SJSA1 (cell line): ENCODE results near the gene SAXO2. TPM values are rescaled to one million over a fixed set of nuclear protein-coding genes. Genes with fewer than 3 reads are reported as not detected.
"Not testable (repeated sequence)": the region's sequence is repeated elsewhere in the genome, so short reads cannot be mapped to it uniquely, and the experiment has no call there.

ENCODE experiments used
- DNase-seq, 2 experiments: peaks; one replicate each; pipeline ENCODE4 v3.0.0-alpha.2; 2015 to 2020; ENCODE audit warnings: low spot score in 2 of 2, low read depth in 1 of 2
- H3K27ac ChIP-seq: fragments of 250-450 bp; sonication (Bioruptor Pico); 2 replicates; pipeline ENCODE4 v1.5.1; 2020; ENCODE audit warnings: mild to moderate bottlenecking, moderate library complexity
- H3K27me3 ChIP-seq: fragments of 250-450 bp; sonication (Bioruptor Pico); replicated peaks from 2 replicates; pipeline ENCODE4 v1.5.1; 2020; ENCODE audit warnings: mild to moderate bottlenecking, moderate library complexity
- H3K36me3 ChIP-seq: fragments of 250-450 bp; sonication (Bioruptor Pico); 2 replicates; pipeline ENCODE4 v1.5.1; 2020; ENCODE audit warnings: mild to moderate bottlenecking
- H3K4me1 ChIP-seq: fragments of 250-450 bp; sonication (Bioruptor Pico); replicated peaks from 2 replicates; pipeline ENCODE4 v1.6.1; 2021; ENCODE audit warnings: mild to moderate bottlenecking
- H3K4me3 ChIP-seq: fragments of 250-450 bp; sonication (Bioruptor Pico); 2 replicates; pipeline ENCODE4 v1.5.1; 2020; ENCODE audit warnings: mild to moderate bottlenecking
- H3K9me3 ChIP-seq: fragments of 250-450 bp; sonication (Bioruptor Pico); replicated peaks from 2 replicates; pipeline ENCODE4 v1.5.1; 2020; ENCODE audit warnings: mild to moderate bottlenecking
- total RNA-seq: library from RNA; depleted of rRNA; stranded (reverse); fragments of >200 nt; shearing (Covaris generic); gene quantifications from 2 replicates; pipeline ENCODE4 v1.2.3, GENCODE V29; 2014

Gene SAXO2
- total RNA-seq, 1 experiment from 2014 or later, result 0.66 TPM

- H3K36me3 ChIP-seq, result no peaks in the 10 kb centered on the region
- no peaks in the 10 kb centered on the region for H3K9me3 ChIP-seq
- DNase-seq, result peak in 1 of 2 experiments; percentile 24
- no peak overlapping the region for H3K27ac ChIP-seq
- H3K4me1 ChIP-seq, result no peaks in the 10 kb centered on the region
- no peak overlapping the region for H3K4me3 ChIP-seq
- H3K27me3 ChIP-seq, result no peaks in the 10 kb centered on the region
Measured at GRCh38 chr15:82312586-82313349, 50.1 kb downstream of the SAXO2 start.

- DNase-seq, result no peak
- H3K9me3 ChIP-seq, result no peaks in the 10 kb centered on the region
- H3K4me3 ChIP-seq, result no peak overlapping the region
- H3K4me1 ChIP-seq, result no peaks in the 10 kb centered on the region
- H3K36me3 ChIP-seq, result no peaks in the 10 kb centered on the region
- H3K27ac ChIP-seq, result no peak overlapping the region
- no peaks in the 10 kb centered on the region for H3K27me3 ChIP-seq
Measured at GRCh38 chr15:82313446-82313845, 50.8 kb downstream of the SAXO2 start.

DNA sequence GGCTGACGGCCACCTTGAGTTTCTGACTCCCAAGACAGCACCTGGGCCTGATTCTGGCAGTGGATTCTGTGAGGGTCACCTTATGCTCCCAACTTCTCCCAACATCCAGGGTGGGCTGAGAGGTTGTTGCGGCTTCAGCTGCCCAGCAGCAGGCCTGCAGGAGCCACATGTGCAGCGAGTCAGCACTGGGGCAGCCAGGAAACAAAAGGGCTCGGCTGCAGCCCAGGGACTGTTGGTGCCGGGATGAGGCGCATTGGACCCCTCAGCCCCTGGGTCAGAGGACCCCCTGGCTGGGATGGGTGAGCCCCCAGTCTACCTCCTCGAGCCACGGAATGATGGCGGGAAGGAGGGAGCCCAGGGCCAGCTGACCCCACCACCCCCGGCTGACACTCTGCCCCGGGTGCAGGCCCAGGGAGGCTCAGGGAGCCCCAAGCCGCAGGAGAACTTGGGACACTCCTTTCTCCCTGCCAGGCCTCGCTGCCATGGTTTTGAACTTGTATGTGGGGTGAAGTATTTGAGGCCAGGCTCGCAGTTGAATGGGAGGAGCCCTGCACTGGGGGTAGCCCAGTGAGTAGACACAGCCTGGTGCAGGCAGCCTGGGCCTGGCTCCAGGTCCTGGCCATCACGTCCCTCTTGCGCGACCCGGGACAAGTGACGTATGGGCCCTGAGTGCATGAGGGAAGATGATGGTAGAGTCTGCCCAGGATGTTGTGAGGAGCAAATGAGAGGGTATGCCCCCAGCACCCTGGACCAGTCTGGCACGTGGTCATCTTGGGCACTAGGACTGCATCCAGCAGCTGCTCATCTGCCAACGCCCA, 51.5 kb downstream of the SAXO2 start:
- H3K4me3 ChIP-seq, DNase-seq, H3K36me3 ChIP-seq, H3K9me3 ChIP-seq, H3K4me1 ChIP-seq, H3K27me3 ChIP-seq, H3K27ac ChIP-seq: not testable (repeated sequence)

DNA sequence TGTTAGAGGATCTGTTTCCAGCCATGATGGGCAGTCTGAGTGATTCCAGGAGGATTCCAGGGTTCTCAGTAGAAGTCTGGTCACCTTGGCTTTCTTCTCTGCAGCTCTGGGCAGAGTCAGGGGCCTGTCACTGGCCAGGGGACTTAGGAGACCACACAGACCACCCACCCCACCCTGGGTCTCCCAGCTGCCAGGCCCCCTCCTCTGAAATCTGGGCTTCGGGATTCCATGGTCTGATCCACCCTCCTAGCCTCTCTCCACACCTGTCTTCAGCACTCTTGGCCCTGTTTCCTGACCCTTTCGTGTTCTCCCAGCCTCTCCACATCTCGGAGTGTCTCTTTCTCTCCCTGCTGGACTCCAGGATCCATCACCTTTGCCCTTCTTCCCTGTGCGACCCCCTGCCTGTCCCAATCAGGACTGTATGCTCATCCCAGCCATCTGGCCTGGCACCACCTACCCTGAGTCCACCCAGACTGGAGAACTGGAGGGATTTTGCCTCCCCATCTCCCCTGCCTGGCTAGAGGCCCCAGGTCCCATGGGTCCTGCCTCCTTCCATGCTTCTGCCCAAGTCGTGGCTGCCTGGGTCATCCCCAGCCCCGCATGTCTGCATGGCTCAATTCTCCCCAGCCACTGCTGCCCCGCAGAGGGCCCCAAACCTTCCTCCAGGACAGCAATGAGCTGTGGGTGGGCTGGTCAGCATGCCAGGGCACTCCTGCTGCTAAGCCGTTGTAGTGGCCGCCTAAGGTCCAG, 52.3 kb downstream of the SAXO2 start:
- Histone ChIP-seq H3K4me1 (no peaks in the 10 kb centered on the region), H3K36me3 (no peaks in the 10 kb centered on the region), H3K4me3 (no peak overlapping the region), H3K27me3 (no peaks in the 10 kb centered on the region), H3K9me3 (no peaks in the 10 kb centered on the region), H3K27ac (no peak overlapping the region)
- no peak for DNase-seq

GRCh38 chr15:82315519-82316246, 53.1 kb downstream of the SAXO2 start:
- Histone ChIP-seq H3K9me3 (no peaks in the 10 kb centered on the region), H3K4me3 (no peak overlapping the region), H3K36me3 (no peaks in the 10 kb centered on the region), H3K4me1 (no peaks in the 10 kb centered on the region), H3K27ac (no peak overlapping the region), H3K27me3 (no peaks in the 10 kb centered on the region)
- DNase-seq, result no peak

- not testable (repeated sequence) for DNase-seq, H3K4me1 ChIP-seq, H3K27me3 ChIP-seq, H3K27ac ChIP-seq, H3K9me3 ChIP-seq, H3K4me3 ChIP-seq, H3K36me3 ChIP-seq
Measured at GRCh38 chr15:82316247-82317090, 53.9 kb downstream of the SAXO2 start.

DNA sequence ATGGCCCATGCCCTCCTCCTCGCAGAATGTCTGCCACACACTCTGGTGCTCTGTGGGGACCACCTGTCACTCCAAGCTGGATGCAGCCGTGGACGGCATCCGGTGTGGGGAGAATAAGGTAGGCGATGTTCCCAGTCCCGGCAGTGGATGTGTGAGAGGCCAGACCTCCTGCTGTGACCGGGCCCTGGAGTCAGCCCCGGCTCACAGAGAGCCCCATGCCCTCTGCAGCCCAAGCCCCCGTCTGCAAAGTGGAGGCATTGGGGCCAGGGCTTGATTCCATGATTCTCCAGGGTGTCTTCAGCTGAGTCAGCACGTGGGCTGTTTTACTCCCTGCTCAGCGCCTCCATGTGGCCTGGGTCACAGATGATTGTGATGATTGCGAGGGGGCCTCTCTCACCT, 54.5 kb downstream of the SAXO2 start:
- Histone ChIP-seq H3K36me3 (no peaks in the 10 kb centered on the region), H3K4me3 (no peak overlapping the region), H3K27me3 (no peaks in the 10 kb centered on the region), H3K4me1 (no peaks in the 10 kb centered on the region), H3K27ac (no peak overlapping the region), H3K9me3 (no peaks in the 10 kb centered on the region)
- no peak for DNase-seq

DNA sequence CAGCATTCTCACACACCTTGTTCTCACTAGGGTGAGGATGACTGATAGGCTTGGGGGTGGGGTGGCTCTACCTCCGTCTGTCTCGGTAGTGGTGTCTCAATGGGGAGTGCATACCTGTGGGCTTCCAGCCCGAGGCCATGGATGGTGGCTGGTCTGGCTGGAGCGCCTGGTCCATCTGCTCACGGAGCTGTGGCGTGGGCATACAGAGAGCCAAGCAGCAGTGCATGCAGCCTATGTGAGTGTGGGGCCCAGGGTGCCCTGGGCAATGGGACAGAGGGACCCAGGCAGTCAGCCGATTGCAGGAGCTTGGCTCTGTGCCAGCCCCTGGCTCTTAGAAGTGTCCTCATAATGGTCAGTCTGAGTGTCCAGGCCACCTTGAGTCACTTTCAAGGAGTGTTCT, 54.9 kb downstream of the SAXO2 start:
- not testable (repeated sequence) for H3K9me3 ChIP-seq, H3K27ac ChIP-seq, DNase-seq, H3K4me1 ChIP-seq, H3K36me3 ChIP-seq, H3K4me3 ChIP-seq, H3K27me3 ChIP-seq

GRCh38 chr15:82318281-82318680, 55.7 kb downstream of the SAXO2 start:
- H3K36me3 ChIP-seq, H3K4me1 ChIP-seq, DNase-seq, H3K9me3 ChIP-seq, H3K4me3 ChIP-seq, H3K27ac ChIP-seq, H3K27me3 ChIP-seq: not testable (repeated sequence)

GRCh38 chr15:82319522-82320278, 57.1 kb downstream of the SAXO2 start:
- H3K36me3 ChIP-seq, DNase-seq, H3K4me1 ChIP-seq, H3K27ac ChIP-seq, H3K9me3 ChIP-seq, H3K4me3 ChIP-seq, H3K27me3 ChIP-seq: not testable (repeated sequence)

GRCh38 chr15:82320861-82321260, 58.2 kb downstream of the SAXO2 start:
- not testable (repeated sequence) for H3K36me3 ChIP-seq, H3K4me1 ChIP-seq, H3K27ac ChIP-seq, H3K4me3 ChIP-seq, H3K9me3 ChIP-seq, DNase-seq, H3K27me3 ChIP-seq

GRCh38 chr15:82322488-82322887, 59.9 kb downstream of the SAXO2 start:
- not testable (repeated sequence) for H3K27ac ChIP-seq, H3K36me3 ChIP-seq, DNase-seq, H3K4me1 ChIP-seq, H3K9me3 ChIP-seq, H3K4me3 ChIP-seq, H3K27me3 ChIP-seq
